NCI-H446 treated with DMSO at 0.1 percent for 48 hours (cell line): ENCODE data around the gene NEUROG1.
A peak's percentile ranks its signal among the peaks of the same experiment; 100 is the strongest.

Source experiments
- DNase-seq: peaks from one replicate; lab custom pipeline; 2025; lab: John Stamatoyannopoulos, UW

The NEUROG1 gene

GRCh38 chr5:135561266-135561665 is 25.5 kb upstream of the NEUROG1 start:
- no peak for DNase-seq

GRCh38 chr5:135560858-135561257 is 25.1 kb upstream of the NEUROG1 start:
- DNase-seq: peak; percentile 22

GRCh38 chr5:135559354-135559753 is 23.6 kb upstream of the NEUROG1 start:
- DNase-seq: no peak

- DNase-seq: no peak
Measured at GRCh38 chr5:135557076-135557838, 21.5 kb upstream of the NEUROG1 start.

- no peak for DNase-seq
Measured at GRCh38 chr5:135556620-135557019, 20.9 kb upstream of the NEUROG1 start.

- DNase-seq: no peak
Measured at GRCh38 chr5:135555530-135555929, 19.8 kb upstream of the NEUROG1 start.

- DNase-seq: no peak
Measured at GRCh38 chr5:135553688-135554462, 18.1 kb upstream of the NEUROG1 start.

GRCh38 chr5:135551593-135552447 is 16.1 kb upstream of the NEUROG1 start:
- DNase-seq: peak; percentile 4

GRCh38 chr5:135549413-135549812 is 13.6 kb upstream of the NEUROG1 start:
- no peak for DNase-seq

- DNase-seq: no peak
Measured at GRCh38 chr5:135547590-135548254, 12.0 kb upstream of the NEUROG1 start.

- DNase-seq: no peak
Measured at GRCh38 chr5:135546912-135547311, 11.1 kb upstream of the NEUROG1 start.

- DNase-seq: no peak
Measured at GRCh38 chr5:135546101-135546500, 10.3 kb upstream of the NEUROG1 start.

- no peak for DNase-seq
Measured at GRCh38 chr5:135545099-135545498, 9.3 kb upstream of the NEUROG1 start.

- no peak for DNase-seq
Measured at GRCh38 chr5:135543485-135544304, 7.9 kb upstream of the NEUROG1 start.

GRCh38 chr5:135543001-135543484 is 7.3 kb upstream of the NEUROG1 start:
- DNase-seq: no peak

- no peak for DNase-seq
Measured at GRCh38 chr5:135541807-135542502, 6.2 kb upstream of the NEUROG1 start.

- DNase-seq: no peak
Measured at GRCh38 chr5:135539430-135540005, 3.8 kb upstream of the NEUROG1 start.

GRCh38 chr5:135538261-135538660 is 2.5 kb upstream of the NEUROG1 start:
- DNase-seq: no peak

GRCh38 chr5:135537745-135538144 is 2.0 kb upstream of the NEUROG1 start:
- no peak for DNase-seq

- DNase-seq: no peak
Measured at GRCh38 chr5:135537271-135537670, 1.5 kb upstream of the NEUROG1 start.
